Stimulated activated effector memory CD8-positive, alpha-beta T cell treated with anti-CD3 and anti-CD28 coated beads, Interleukin-12 subunit alpha, Interleukin-12 subunit beta, amount 100 ng/mL, for 72 hours (primary cell): ENCODE data around the gene ZC3H8.
A peak's percentile ranks its signal among the peaks of the same experiment; 100 is the strongest.

ENCODE experiments used
- ATAC-seq: fragments of 150-1000 bp; cut with Tn5 transposase; 2 replicates; pipeline ENCODE4 v1.10.0; 2021
- DNase-seq, 2 donors: peaks; one replicate each; pipeline ENCODE4 v3.0.0; 2021 to 2022; ENCODE audit warnings: low spot score in 2 of 2
- H3K27ac Mint-ChIP-seq: one replicate; pipeline ENCODE4 v1.8.0; 2022; ENCODE audit warnings: mild to moderate bottlenecking, mixed read lengths
- H3K36me3 Mint-ChIP-seq: one replicate; pipeline ENCODE4 v1.8.0; 2022; ENCODE audit warnings: mild to moderate bottlenecking, mixed read lengths
- H3K4me1 Mint-ChIP-seq: one replicate; pipeline ENCODE4 v1.8.0; 2022; ENCODE audit warnings: mixed read lengths
- H3K4me3 Mint-ChIP-seq: one replicate; pipeline ENCODE4 v1.8.0; 2022; ENCODE audit warnings: mild to moderate bottlenecking, mixed read lengths
- H3K9me3 Mint-ChIP-seq: one replicate; pipeline ENCODE4 v1.8.0; 2022; ENCODE audit warnings: mixed read lengths

The ZC3H8 gene

DNA sequence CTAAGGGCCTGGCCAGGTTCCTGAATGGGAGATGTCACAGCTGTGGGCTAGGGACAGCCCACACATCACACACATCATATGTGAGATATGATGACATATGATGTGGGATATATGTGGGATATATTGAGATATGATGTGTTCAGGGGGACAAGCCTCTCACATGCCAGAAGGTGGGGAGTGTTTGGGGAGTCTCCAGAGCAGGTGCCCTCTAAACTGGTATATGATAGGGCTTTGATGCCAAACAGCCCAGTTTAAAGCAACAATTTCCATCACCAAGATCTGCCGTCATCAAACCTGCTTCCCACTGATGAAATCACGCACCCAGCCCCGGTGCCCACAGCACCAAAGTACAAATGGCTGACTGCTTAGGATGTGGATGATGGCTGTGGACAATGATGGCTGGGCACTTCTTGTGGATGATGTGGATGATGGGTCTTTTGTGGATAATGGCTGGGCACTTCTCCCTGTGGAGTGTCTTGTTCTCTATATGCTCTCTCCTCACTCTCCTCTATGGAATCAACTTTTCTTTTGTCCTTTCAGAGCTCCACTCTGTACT is 65.8 kb downstream of the ZC3H8 start:
- peaks cover 20% of the 10 kb centered on the region for H3K4me1 Mint-ChIP-seq
- DNase-seq (no peak), ATAC-seq (no peak)
- H3K9me3 Mint-ChIP-seq: no peaks in the 10 kb centered on the region
- H3K4me3 Mint-ChIP-seq: no peak overlapping the region
- peak overlapping the region; percentile 91 for H3K27ac Mint-ChIP-seq
- H3K36me3 Mint-ChIP-seq: peaks cover 7% of the 10 kb centered on the region

DNA sequence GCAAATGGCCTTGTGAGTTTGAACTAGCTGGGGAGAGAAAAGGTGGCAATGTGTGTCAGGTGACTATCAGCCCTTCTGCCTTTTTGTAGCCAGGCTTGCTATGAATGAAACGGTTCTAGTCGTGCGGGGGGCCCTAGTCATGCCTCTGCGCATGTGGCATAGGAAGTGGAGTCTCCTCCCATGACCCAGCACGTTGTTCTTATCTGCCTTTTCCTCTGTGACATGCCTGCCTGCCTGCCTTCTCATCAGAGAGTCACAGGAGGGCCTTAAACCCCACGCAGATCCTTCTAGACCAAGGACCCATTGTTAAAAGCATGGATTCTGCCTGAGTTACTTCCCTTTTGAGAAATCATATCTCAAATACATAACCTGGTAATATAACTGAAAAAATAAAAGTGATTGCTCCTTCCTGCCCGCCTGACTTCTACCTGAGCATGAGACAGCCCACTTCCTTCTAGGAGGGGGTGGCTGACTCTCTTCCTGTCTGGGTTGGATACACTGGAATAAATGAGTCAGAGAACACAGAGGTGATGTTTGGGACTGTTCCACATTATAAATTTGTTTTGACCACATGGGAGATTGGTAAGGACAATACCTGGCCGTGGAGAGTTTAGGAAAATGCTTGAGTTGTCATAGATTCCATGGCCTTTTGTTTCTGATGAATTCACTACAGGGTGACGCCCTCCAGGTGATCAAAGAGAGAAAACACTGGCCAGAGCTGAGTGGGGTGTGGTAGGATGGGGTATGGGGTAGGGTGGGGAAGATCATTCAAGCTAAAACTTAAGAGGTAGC is 66.8 kb downstream of the ZC3H8 start:
- H3K36me3 Mint-ChIP-seq: peaks cover 7% of the 10 kb centered on the region
- peak overlapping the region; percentile 91 for H3K27ac Mint-ChIP-seq
- H3K9me3 Mint-ChIP-seq: no peaks in the 10 kb centered on the region
- peak; percentile 92 for ATAC-seq
- DNase-seq: peak; percentile 30 to 72
- H3K4me3 Mint-ChIP-seq: peak overlapping the region; percentile 41
- peaks cover 31% of the 10 kb centered on the region for H3K4me1 Mint-ChIP-seq

DNA sequence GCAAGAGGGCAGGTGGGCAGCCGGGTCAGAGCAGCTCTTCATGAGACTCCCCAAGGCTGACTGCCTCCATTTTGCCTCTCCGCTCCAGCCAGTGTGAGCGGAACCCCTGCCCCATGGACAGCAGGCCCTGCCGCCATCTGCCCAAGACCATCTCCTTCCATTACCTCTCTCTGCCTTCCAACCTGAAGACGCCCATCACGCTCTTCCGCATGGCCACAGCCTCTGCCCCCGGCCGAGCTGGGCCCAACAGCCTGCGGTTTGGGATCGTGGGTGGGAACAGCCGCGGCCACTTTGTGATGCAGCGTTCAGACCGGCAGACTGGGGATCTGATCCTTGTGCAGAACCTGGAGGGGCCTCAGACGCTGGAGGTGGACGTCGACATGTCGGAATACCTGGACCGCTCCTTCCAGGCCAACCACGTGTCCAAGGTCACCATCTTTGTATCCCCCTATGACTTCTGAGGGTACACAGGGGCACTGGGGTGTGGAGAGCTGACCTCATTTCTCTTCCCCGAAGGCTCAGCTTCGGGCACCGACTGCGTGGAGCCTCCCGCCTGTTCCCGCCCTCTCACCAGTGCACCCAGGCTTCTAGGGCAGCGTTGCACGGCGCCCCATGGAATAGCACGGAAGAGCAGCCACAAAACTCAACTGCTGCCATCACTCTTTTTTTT is 67.7 kb downstream of the ZC3H8 start:
- Mint-ChIP-seq H3K9me3 (no peaks in the 10 kb centered on the region), H3K4me3 (peak overlapping the region; percentile 41), H3K4me1 (peaks cover 31% of the 10 kb centered on the region), H3K36me3 (peaks cover 7% of the 10 kb centered on the region), H3K27ac (peak overlapping the region; percentile 91)
- ATAC-seq: no peak
- DNase-seq: no peak

DNA sequence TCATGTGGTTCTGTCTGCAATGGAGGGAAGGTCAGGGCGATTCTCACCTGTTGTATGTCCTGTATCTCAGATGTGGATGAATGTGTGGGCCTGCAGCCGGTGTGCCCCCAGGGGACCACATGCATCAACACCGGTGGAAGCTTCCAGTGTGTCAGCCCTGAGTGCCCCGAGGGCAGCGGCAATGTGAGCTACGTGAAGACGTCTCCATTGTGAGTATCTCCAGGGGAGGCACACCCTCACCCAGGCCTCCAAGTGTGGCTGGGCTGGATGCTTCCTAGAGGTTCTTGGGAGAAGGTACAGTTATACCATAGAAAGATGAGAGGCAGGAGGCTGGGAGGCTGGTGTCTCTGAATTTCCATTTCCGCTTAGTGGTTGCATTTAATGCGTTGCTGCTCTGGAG is 69.7 kb downstream of the ZC3H8 start:
- DNase-seq (no peak), ATAC-seq (no peak)
- no peak overlapping the region for H3K27ac Mint-ChIP-seq
- peaks cover 31% of the 10 kb centered on the region for H3K4me1 Mint-ChIP-seq
- peaks cover 7% of the 10 kb centered on the region for H3K36me3 Mint-ChIP-seq
- H3K9me3 Mint-ChIP-seq: no peaks in the 10 kb centered on the region
- no peak overlapping the region for H3K4me3 Mint-ChIP-seq

DNA sequence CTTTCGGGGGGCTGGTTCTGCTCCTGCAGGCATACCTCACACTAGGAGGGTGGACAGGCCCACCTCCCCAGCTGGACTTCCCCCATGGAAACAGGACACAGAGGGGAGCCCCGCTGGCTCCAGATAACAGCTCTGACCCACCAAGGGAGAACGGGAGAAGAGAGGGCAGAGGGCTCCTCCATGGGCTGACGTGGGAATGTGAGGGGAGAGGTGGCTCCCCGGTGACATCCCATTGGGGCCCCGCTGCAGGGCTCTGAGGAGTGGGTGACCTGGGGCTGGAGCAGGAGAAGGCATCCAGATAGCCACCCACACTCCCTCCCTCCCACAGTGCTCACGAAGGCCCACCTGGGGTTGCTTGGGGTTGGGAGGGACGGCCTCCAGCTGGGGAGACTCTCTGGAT is 70.7 kb downstream of the ZC3H8 start:
- Mint-ChIP-seq H3K4me1 (peaks cover 31% of the 10 kb centered on the region), H3K4me3 (peak overlapping the region; percentile 13), H3K9me3 (no peaks in the 10 kb centered on the region), H3K27ac (peak overlapping the region; percentile 72), H3K36me3 (peaks cover 7% of the 10 kb centered on the region)
- ATAC-seq (no peak), DNase-seq (no peak)

DNA sequence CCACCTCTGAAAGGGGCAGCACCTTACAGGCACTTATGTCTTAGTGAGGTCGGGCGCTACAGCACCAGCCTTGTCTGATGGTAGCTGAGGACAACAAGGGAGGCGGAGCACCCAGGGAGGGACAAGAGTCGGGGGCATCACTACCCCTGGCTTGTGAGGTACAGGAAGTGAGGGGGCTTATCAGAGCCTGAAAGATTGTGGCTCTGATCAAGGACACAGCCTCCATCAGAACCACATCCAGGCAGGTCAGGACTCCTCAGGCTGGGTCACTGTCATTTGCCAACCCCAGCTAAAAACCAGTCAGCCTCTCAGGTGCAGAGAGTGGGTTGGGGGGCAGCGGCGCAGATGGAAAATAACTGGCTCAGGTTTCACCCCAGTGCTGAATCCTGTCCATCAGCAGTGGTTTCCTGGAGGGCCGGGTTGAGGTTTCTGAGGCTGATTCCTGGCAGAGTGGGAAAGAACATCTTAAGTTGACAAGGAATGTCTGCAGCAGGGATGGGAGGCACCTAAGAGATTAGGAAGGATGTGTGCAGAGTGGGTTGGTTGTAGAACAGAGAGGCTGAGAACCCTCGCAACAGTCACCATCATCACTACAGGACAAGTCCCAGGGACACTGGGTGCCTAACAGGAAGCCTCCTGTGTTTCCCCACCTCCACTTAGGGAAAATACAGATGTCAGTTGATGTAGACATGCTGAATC is 71.4 kb downstream of the ZC3H8 start:
- DNase-seq (no peak), ATAC-seq (no peak)
- H3K36me3 Mint-ChIP-seq: peaks cover 7% of the 10 kb centered on the region
- peak overlapping the region; percentile 72 for H3K27ac Mint-ChIP-seq
- no peaks in the 10 kb centered on the region for H3K9me3 Mint-ChIP-seq
- peak overlapping the region; percentile 13 for H3K4me3 Mint-ChIP-seq
- peaks cover 25% of the 10 kb centered on the region for H3K4me1 Mint-ChIP-seq

DNA sequence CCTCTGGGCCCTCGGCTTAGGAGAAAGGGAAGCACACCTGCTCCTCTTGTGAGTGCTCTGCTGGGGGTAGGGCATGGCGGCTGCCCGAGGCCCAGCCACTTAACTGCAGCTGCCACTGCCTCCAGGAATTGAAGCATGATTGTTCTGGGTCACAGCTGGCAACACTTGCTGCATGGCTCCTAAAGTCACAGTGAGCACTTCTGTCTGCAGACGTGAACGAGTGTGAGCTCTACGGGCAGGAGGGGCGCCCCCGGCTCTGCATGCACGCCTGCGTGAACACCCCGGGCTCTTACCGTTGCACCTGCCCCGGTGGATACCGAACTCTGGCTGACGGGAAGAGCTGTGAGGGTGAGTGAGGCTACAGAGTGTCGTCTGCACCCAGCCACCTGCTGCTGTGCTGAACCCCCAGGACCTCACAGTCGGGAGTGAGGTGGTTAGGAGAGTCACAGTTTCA is 72.2 kb downstream of the ZC3H8 start:
- peak overlapping the region; percentile 15 for H3K4me3 Mint-ChIP-seq
- no peaks in the 10 kb centered on the region for H3K9me3 Mint-ChIP-seq
- H3K36me3 Mint-ChIP-seq: no peaks in the 10 kb centered on the region
- H3K27ac Mint-ChIP-seq: no peak overlapping the region
- H3K4me1 Mint-ChIP-seq: peaks cover 17% of the 10 kb centered on the region
- ATAC-seq: peak; percentile 27
- no peak for DNase-seq

DNA sequence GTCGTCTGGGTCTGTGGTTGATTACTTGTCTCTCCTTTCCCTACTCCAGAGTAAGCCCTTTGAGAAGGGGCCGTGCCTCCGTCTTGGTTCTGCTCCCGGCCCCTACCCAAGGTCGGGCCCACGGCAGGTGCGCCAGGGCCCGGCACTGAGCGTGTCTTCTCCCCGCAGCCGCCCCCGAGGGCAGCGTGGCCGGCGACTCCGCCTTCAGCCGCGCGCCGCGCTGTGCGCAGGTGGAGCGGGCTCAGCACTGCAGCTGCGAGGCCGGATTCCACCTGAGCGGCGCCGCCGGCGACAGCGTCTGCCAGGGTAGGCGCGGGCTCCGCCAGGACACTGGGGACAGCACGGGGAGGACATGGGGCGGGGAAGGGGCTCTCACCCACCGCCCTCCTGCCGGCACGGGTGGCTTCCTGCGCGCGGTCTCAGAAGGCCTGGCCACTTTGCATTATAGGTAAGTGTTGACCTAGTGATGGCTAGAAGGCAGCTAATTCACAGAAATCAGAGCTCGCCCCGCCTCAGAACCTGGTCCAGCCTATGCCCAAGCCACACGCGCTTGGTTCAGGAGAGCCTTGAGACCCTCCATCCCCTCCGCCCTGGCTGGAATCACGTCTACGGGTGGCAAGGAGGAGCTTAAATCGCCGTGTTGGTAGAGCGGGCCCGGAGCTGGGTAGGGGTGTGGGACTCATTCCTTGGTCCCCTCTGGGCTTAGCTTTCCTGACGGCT is 73.1 kb downstream of the ZC3H8 start:
- H3K27ac Mint-ChIP-seq: no peak overlapping the region
- ATAC-seq (peak; percentile 63), DNase-seq (no peak)
- no peaks in the 10 kb centered on the region for H3K36me3 Mint-ChIP-seq
- H3K4me1 Mint-ChIP-seq: peaks cover 12% of the 10 kb centered on the region
- H3K4me3 Mint-ChIP-seq: peak overlapping the region; percentile 15
- no peaks in the 10 kb centered on the region for H3K9me3 Mint-ChIP-seq

DNA sequence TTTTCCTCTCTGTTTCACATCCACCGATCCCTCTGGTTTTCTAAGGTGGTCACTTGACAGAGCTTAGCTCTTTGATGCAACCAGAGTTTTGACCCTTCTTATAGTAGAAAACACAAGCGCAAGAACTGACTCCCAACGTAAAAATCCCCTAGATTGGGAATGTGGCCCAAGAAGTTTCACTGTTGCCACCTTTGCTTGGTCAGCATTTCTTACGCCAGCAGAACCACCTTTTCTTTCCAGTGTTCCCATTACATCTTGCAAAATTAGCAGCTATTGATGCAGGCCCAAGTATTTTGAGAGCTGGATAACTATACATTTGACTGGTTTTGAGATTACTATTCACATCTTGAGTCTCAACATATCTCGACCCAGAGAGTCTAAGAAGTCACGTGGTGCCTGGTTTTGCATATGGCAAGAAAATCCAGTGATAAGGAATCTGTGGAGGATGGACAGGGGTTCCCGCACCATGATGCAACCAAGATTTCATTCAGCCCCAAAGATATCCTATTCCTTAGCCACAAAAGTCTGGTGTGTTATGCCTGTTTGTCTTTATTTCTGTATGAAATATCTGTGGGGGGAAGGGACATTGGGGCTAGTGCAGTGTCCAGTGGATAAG is 78.8 kb downstream of the ZC3H8 start:
- H3K27ac Mint-ChIP-seq: no peak overlapping the region
- DNase-seq: no peak
- no peak for ATAC-seq
- H3K4me1 Mint-ChIP-seq: no peaks in the 10 kb centered on the region
- no peaks in the 10 kb centered on the region for H3K36me3 Mint-ChIP-seq
- no peaks in the 10 kb centered on the region for H3K9me3 Mint-ChIP-seq
- H3K4me3 Mint-ChIP-seq: no peak overlapping the region

DNA sequence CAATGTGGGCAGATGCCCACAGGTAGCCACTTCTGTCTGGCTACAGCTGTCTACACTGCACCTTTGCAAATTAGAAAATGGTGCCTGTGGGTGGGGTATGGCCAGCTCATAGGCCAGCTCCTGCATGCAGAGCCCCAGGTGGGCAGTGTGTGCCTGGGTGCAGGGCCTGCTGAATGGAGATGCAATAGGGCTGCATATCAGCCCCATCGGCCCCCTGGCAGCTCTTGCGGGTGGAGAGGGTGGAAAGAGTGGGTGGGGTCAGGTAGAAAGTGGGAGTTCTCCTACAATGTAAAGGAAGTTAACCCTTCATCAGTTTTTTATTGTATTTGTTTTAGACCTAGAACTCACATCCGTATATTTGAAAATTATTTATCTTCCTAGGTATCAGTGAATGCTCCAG is 79.5 kb downstream of the ZC3H8 start:
- Mint-ChIP-seq H3K36me3 (no peaks in the 10 kb centered on the region), H3K27ac (no peak overlapping the region), H3K9me3 (no peaks in the 10 kb centered on the region), H3K4me1 (no peaks in the 10 kb centered on the region), H3K4me3 (no peak overlapping the region)
- DNase-seq: no peak
- ATAC-seq: no peak

DNA sequence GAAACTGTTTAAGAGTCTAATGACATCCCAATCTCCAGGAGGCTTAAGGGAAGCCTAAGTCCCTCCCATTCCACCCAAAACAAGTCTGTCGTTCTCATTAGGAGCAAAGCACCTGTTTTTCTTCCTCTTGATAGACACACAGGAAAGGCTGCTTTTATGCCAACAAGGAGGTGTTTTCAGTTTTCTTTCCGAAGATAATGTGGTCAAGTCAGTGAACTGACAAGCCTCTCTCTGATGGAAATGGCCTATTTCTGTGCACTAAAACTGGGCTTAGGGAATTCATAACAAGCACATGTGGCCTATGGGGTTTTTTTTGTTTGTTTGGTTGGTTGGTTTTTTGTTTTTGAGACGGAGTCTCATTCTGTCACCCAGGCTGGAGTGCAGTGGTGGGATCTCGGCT is 80.5 kb downstream of the ZC3H8 start:
- ATAC-seq: no peak
- H3K4me3 Mint-ChIP-seq: no peak overlapping the region

DNA sequence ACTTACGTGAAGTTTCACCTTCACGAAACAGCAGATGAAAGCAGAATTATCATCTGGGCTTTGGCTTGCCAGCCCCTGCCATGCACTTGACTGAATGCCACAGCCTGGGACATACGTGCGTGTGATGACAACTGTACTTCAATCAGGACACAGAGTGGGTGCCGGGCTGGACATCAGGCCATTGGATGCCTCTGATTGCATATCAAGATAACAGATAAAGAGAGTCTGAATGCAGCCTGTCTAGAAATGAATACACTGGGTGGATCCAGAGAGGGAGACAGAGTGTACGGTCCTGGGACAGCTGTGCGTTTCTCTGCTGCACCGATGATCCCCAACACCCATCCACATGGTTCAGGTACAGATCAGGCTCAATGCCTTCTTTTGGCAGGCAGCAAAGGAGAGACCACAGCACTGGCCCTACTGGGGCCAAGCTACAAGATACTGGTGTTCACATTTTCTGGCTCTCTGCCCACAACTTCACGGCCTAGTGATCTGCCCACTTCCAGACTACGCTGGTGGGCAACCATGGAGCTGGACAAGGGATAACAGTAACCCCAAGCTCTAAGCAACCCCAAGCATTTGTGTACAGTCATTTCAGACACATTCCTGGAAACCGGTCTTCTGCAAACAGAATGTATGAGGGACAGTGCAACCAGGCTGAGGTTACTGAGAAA is 81.1 kb downstream of the ZC3H8 start:
- Mint-ChIP-seq H3K4me3 (no peak overlapping the region), H3K4me1 (no peaks in the 10 kb centered on the region), H3K9me3 (no peaks in the 10 kb centered on the region), H3K36me3 (no peaks in the 10 kb centered on the region), H3K27ac (no peak overlapping the region)
- no peak for ATAC-seq
- no peak for DNase-seq

More for the DNA sequence above, 80.5 kb downstream of the ZC3H8 start:
- Mint-ChIP-seq H3K36me3 (no peaks in the 10 kb centered on the region), H3K27ac (no peak overlapping the region), H3K4me1 (no peaks in the 10 kb centered on the region), H3K9me3 (no peaks in the 10 kb centered on the region)
- no peak for DNase-seq

DNA sequence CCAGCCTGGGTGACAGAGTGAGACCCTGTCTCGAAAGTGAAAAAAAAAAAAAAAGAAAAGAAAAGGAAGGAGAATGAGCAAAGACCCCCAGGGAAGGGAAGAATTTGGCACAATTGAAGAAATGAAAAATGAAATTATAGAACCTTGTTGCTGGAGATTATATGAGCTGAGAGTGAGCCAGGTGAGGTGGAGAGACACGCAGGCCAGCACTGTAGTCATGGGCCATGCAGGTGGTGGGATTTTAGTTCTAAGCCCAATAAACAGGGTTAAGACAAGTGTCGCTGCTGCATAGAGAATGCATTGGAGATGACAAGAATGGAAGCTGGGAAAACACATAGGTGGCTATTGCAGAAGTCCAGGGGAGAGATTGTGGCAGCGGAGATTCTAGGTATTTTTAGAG is 84.3 kb downstream of the ZC3H8 start:
- no peak for ATAC-seq
- Mint-ChIP-seq H3K4me3 (no peak overlapping the region), H3K4me1 (no peaks in the 10 kb centered on the region), H3K9me3 (no peaks in the 10 kb centered on the region), H3K36me3 (no peaks in the 10 kb centered on the region), H3K27ac (no peak overlapping the region)
- DNase-seq: no peak

DNA sequence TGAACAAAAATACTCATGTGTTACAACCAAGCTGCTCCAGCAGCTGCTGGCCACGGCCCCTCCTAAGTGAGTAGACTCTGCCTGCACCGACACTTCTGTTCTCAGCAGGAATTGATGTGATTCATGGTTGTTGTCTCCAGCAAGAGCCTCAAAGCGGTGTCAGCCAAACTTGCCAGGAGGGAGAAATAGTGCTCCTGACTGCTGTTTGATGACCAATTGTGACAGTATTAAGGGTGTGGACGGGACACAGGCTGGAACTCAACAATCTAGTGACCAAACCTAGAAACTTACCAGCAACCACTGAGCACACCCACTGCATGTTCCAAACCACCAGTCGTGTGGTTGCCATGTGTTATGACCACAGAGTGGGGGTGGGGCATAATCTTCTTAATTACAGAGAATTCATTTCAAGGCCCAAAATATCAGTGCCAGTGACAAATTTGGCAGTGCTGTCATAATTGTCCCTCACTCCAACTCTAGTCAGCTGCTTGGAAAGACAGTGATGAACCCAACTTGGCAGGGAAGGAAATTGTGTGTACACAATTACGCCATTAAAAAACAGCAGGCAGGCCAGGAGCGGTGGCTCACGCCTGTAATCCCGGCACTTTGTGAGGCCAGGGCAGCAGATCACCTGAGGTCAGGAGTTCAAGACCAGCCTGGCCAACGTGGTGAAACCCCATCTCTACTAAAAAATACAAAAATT is 86.3 kb downstream of the ZC3H8 start:
- Mint-ChIP-seq H3K4me1 (peaks cover 4% of the 10 kb centered on the region), H3K36me3 (no peaks in the 10 kb centered on the region), H3K9me3 (no peaks in the 10 kb centered on the region), H3K4me3 (no peak overlapping the region), H3K27ac (no peak overlapping the region)
- DNase-seq (no peak), ATAC-seq (no peak)
